NCI-H146 treated with DMSO at 0.1 percent for 48 hours (cell line): ENCODE measurements around the gene ARL9.

Experiments
- DNase-seq: peaks from one replicate; lab custom pipeline; 2025; ENCODE audit not compliant: unreplicated experiment; lab: John Stamatoyannopoulos, UW

Gene ARL9

DNA sequence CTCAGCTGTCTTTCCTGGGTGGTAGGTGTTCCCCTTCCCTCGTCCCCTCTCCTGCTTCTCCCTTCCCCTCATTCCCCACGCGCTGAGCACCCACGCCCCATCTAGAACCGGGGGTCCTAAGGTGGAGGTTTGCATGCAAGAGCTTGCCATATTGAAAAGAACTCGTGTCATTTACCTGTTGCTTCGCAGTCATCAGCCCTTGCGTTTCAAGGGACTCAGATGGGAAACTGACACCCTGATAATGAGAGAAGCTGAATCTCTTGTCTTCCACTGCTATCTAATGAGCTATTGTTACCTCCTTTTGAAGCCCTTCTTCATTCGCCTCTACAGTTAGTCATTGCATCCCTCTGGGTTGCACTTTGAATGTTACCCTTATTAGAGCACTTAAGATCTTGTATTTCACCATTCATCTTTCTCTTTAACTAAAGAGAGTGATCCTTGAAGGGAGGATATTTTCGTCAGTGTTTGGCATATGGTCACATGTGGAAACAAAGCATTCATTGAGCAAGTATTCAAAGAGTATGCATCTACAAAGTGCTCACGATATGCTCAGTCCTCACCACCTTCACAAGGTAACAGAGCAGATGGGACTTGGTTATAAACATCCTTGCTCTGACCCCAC, 25.7 kb downstream of the ARL9 start:
- DNase-seq, result no peak

GRCh38 chr4:56531823-56532222, 26.2 kb downstream of the ARL9 start:
- DNase-seq, result no peak

- DNase-seq, result no peak
Observed at GRCh38 chr4:56532239-56532638, 26.6 kb downstream of the ARL9 start.

GRCh38 chr4:56535915-56536314, 30.3 kb downstream of the ARL9 start:
- DNase-seq, result no peak

GRCh38 chr4:56537147-56537546, 31.6 kb downstream of the ARL9 start:
- no peak for DNase-seq

DNA sequence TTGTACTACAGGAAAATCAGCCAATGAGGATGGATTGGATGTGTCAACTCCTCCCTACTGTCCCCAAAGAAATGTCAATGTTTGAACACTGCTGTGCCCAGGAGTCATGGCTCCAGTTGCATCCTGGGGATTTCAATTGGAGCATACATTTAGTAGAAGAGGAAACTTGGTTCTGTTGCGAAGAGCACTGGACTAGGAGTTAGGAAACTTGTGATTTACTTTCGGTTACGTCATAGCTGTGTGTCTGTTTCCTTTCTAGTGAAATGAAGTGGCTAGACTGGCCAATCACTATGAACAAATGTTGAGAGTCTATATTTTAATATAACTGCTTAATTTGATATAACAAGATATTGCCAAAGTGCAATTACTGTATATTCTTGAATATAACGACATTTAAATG, 35.2 kb downstream of the ARL9 start:
- DNase-seq, result no peak

DNA sequence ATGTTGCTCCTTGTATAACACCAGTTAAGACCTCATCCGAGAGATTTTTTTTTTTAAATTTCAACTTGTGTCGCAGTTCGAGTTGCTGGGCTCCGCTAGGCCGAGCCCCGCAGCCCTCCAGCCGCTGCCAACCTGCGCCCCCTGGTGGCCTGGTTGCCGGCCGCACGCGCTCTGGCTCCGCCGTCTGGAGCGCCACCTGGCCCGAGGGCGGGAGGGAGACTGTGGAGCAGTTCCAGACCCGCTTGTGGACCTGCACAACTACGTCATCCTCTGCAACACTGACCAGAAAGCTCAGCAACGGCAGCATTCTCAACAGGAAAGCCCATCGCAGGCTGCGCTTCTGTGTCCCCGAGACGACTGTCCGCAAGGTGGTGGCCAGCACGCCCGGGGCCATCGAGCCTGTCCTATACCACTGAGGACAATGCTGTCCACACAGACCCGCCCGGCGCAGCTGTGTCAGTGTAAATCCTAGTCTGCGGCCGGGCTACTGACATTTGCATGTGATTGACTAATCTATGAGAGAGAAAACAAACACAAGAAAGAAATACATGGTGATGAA, 39.1 kb downstream of the ARL9 start:
- DNase-seq, result peak; percentile 71

- no peak for DNase-seq
Observed at GRCh38 chr4:56550642-56551041, 45.1 kb downstream of the ARL9 start.

DNA sequence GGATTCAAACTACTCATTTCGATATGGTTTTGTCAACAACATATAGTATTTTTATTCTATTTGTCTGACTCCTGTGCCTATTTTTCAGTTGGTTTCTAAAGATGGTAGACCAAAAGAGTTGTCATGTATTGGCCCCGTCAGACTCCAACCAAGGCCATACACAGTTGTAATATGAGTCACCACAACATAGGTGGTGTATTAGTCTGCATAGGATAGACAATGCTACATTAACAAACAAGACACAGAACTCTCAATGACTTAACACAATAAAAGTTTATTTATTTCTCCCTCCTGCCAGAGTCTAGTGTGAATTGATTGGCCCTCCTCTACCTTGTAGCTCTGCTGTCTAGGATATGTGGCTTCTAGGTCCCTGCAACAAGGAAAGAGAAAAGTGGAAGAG, 45.9 kb downstream of the ARL9 start:
- DNase-seq, result no peak

GRCh38 chr4:56552273-56552672, 46.7 kb downstream of the ARL9 start:
- DNase-seq, result no peak

GRCh38 chr4:56570041-56570440, 64.5 kb downstream of the ARL9 start:
- no peak for DNase-seq
